Right lobe of liver (tissue), 6 donors: ENCODE results near the gene ZNF451. TPM values are rescaled to one million over a fixed set of nuclear protein-coding genes. Genes with fewer than 3 reads are reported as not detected.

Experiments used
- ATAC-seq, 4 donors: fragments of 200-7000 bp; cut with Tn5 transposase; one replicate each; pipeline ENCODE4 v1.9.1; 2020; ENCODE audit warnings: mild to moderate bottlenecking in 4 of 4, moderate library complexity in 4 of 4
- DNase-seq, 3 donors: peaks; one replicate each; pipeline ENCODE4 v3.0.0-alpha.2; 2020
- H3K27ac ChIP-seq, 3 donors: fragments of 200-600 bp; one replicate each; pipeline ENCODE4 v1.8.0; 2022
- H3K27me3 ChIP-seq, 2 donors: fragments of 200-600 bp; one replicate each; pipeline ENCODE4 v1.8.0; 2022
- H3K36me3 ChIP-seq, 4 donors: fragments of 200-600 bp; sonication (generic) in 1 of 4; one replicate each; pipeline versions ENCODE4 v1.5.1 to v1.8.0; 2017 to 2022; ENCODE audit warnings: control low read depth in 1 of 4
- H3K4me1 ChIP-seq, 4 donors: fragments of 200-600 bp; sonication (generic) in 1 of 4; one replicate each; pipeline versions ENCODE4 v1.5.1 to v1.8.0; 2017 to 2022; ENCODE audit warnings: control low read depth in 1 of 4
- H3K4me3 ChIP-seq, 3 donors: fragments of 200-600 bp; one replicate each; pipeline ENCODE4 v1.8.0; 2022
- H3K9me3 ChIP-seq, 4 donors: fragments of 200-600 bp; sonication (generic) in 1 of 4; one replicate each; pipeline versions ENCODE4 v1.5.1 to v1.8.0; 2017 to 2022; ENCODE audit warnings: control low read depth in 1 of 4
- CTCF ChIP-seq, 4 donors: fragments of 200-600 bp in 3 of 4; fragments of 450-650 bp in 1 of 4; IDR thresholded peaks; one replicate each; pipeline versions ENCODE4 v1.5.1 to v1.8.0; 2016 to 2022; ENCODE audit warnings: antibody characterized with exemption in 4 of 4, mild to moderate bottlenecking in 2 of 4
- POLR2A ChIP-seq: fragments of 450-650 bp; IDR thresholded peaks from one replicate; pipeline ENCODE4 v1.6.1; 2017; ENCODE audit warnings: antibody characterized with exemption, mild to moderate bottlenecking
- WGBS: methylation state at CpG from one replicate; pipeline ENCODE4 v1.1.6; 2018; ENCODE audit warnings: low coverage, low lambda C conversion rate; ENCODE audit not compliant: insufficient coverage; ENCODE audit errors: missing lambda C conversion rate; 5-methylcytosine and 5-hydroxymethylcytosine counted together
- intact Hi-C, 2 donors: fragments of 100-400 bp; cut with DNase I; formaldehyde crosslinking; loops; one replicate each; pipeline versions ENCODE4 v1.11.2 to v1.14.1; 2022
- total RNA-seq, 6 experiments: library from RNA; depleted of rRNA in 2 of 6; stranded (reverse); fragments of >200 nt in 2 of 6; fragmentation: NEBNext Ultra II Directional in 3 of 6; extraction: Animal tissue kit (Norgen Biotek cat#: 25700) in 3 of 6; gene quantifications; one replicate each; pipeline versions ENCODE4 v1.1.0 to v1.2.4, GENCODE V29; 2016 to 2023
- donor health status: DM: no; HTN: yes; CAD: no.
- donor health status: DM: no; HTN: no; CAD: no.
- donor health status: DM: no; HTN: no; CAD: no.
- donor health status: DM: no; HTN: yes; CAD: no.
- donor health status: DM: no; HTN: yes; CAD: no.

Gene ZNF451
- total RNA-seq, 6 experiments from 2014 or later = 14.4 to 24.9 (median 19.1) TPM

- ATAC-seq (peak; percentile 90 to 96 (median 94)), DNase-seq (peak; percentile 93 to 94 (median 94))
- TF ChIP-seq POLR2A (peak; percentile 90), CTCF (IDR thresholded peaks at IDR 0.05) (peak in 2 of 4 donors; percentile 19 to 27)
- Histone ChIP-seq H3K27ac (peak within 1 kb of the TSS; percentile 86 to 94 (median 91)), H3K9me3 (no peaks in the 10 kb centered on the region), H3K4me3 (peak within 1 kb of the TSS; percentile 65 to 78 (median 73)), H3K4me1 (peaks cover 0 to 8% (median 2%) of the 10 kb centered on the region in 4 donors), H3K27me3 (no peaks in the 10 kb centered on the region), H3K36me3 (no peaks in the 10 kb centered on the region)
- intact Hi-C loops = no loop called here
- under 1% methylated on average over 21 of the region's 97 CpGs for WGBS
Observed at GRCh38 chr6:57172136-57173055, 82.4 kb downstream of the ZNF451 start, which contains the start of gene BAG2. TSS of gene BAG2 (plus strand) at chr6:57172326. CDS start at chr6:57172698, 372 bp downstream.

GRCh38 chr6:57173056-57173885, 83.3 kb downstream of the ZNF451 start:
- intact Hi-C loops = no loop called here
- Histone ChIP-seq H3K9me3 (no peaks in the 10 kb centered on the region), H3K27me3 (no peaks in the 10 kb centered on the region), H3K4me1 (peaks cover 0 to 8% (median 2%) of the 10 kb centered on the region in 4 donors), H3K36me3 (no peaks in the 10 kb centered on the region), H3K27ac (peak overlapping the region; percentile 86 to 94 (median 91)), H3K4me3 (peak overlapping the region; percentile 65 to 78 (median 73))
- DNase-seq (peak in 1 of 3 donors; percentile 33), ATAC-seq (peak; percentile 8 to 36 (median 23))
- TF ChIP-seq POLR2A (no peak), CTCF (IDR thresholded peaks at IDR 0.05) (no peak)
- 3% methylated on average over 19 of the region's 19 CpGs for WGBS

GRCh38 chr6:57173886-57174510, 84.0 kb downstream of the ZNF451 start:
- 57% methylated on average over 5 of the region's 5 CpGs for WGBS
- Histone ChIP-seq H3K9me3 (no peaks in the 10 kb centered on the region), H3K36me3 (no peaks in the 10 kb centered on the region), H3K27me3 (no peaks in the 10 kb centered on the region), H3K27ac (peak overlapping the region in 1 of 3 donors; percentile 94), H3K4me1 (peaks cover 0 to 14% (median 2%) of the 10 kb centered on the region in 4 donors), H3K4me3 (peak overlapping the region; percentile 65 to 78 (median 73))
- intact Hi-C loops = no loop called here
- ATAC-seq (no peak), DNase-seq (no peak)
- TF ChIP-seq POLR2A = no peak
- no peak for TF ChIP-seq CTCF (IDR thresholded peaks at IDR 0.05)

GRCh38 chr6:57174511-57174907, 84.5 kb downstream of the ZNF451 start:
- Histone ChIP-seq H3K4me1 (peaks cover 0 to 14% (median 2%) of the 10 kb centered on the region in 4 donors), H3K27ac (no peak overlapping the region), H3K9me3 (no peaks in the 10 kb centered on the region), H3K27me3 (no peaks in the 10 kb centered on the region), H3K36me3 (no peaks in the 10 kb centered on the region), H3K4me3 (no peak overlapping the region)
- TF ChIP-seq CTCF (IDR thresholded peaks at IDR 0.05) (no peak), POLR2A (no peak)
- 88% methylated on average over 3 of the region's 3 CpGs for WGBS
- intact Hi-C loops = no loop called here
- ATAC-seq (no peak), DNase-seq (no peak)
